Measurements from ENCODE around the gene TERB1. TPM values are rescaled to one million over a fixed set of nuclear protein-coding genes. Genes with fewer than 3 reads are reported as not detected.
A peak's percentile ranks its signal among the peaks of the same experiment; 100 is the strongest.

The TERB1 gene
- total RNA-seq, 1 donor from 2014 or later, result not detected

- peak in 1 of 2 donors; percentile 51 for DNase-seq (ENCODE audit: low read depth in 2 of 2)
These were observed 50.4 kb downstream of the TERB1 start for GRCh38 chr16:66751053-66751302.

DNA sequence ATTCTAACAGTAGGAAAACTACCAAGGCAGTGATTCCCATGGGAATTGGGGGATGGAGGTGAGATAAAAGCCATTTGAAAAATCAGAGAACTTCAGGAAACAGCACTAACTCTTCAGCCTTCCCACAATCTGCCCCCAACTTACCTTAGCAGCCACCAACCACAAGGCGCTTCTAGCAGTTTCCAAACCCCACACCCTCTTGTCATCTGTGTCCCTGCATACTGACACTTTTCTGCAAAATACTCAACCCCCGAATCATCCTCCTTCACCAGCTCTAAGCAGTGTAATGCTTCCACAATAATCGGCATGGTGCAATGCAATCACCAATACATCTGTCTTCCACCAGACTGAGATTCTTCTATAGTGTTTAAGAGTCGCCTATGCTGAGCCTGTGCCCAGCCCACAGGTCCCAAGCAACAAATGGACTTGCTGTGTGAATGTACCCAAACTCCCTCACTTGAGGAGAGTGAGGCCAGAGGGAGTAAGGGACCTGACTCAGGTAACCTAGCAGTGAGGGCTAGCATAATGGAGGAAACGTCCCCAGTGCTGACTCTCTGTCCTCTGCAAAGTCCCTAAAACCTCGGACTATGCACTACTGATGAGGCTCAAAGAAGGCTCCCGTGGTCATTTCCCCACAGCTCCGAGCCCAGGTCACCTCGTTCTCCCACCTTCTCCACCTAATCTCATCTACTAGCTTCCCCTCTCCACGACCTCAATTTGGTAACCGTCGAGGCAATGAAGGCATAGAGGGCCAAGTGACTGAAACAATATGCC, 50.9 kb downstream of the TERB1 start:
- no peak for DNase-seq (ENCODE audit: low read depth in 2 of 2)

GRCh38 chr16:66746682-66747081, 54.7 kb downstream of the TERB1 start:
- no peak for DNase-seq (ENCODE audit: low read depth in 2 of 2)

DNA sequence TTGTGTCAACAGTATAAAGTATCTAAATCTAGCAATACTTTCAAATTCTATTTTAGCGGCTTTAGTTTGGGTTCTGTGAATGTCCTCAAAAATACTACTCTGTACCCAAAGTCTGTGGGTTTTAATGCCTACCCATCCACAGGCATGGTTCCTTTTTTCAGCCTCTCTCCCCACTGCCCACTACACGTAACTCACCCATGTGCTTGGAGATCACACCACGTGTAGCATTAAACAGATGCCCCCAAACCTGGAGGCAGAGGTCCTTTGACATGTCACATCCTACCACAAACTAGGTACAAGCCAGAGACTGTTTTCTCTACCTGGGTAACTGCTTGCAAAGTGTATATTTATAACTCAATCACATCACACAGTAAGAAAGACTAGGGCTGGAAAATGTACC, 55.3 kb downstream of the TERB1 start:
- DNase-seq (ENCODE audit: low read depth in 2 of 2), result no peak

- peak in 1 of 2 donors; percentile 72 for DNase-seq (ENCODE audit: low read depth in 2 of 2)
These were observed 59.2 kb downstream of the TERB1 start for GRCh38 chr16:66741950-66742808.

DNA sequence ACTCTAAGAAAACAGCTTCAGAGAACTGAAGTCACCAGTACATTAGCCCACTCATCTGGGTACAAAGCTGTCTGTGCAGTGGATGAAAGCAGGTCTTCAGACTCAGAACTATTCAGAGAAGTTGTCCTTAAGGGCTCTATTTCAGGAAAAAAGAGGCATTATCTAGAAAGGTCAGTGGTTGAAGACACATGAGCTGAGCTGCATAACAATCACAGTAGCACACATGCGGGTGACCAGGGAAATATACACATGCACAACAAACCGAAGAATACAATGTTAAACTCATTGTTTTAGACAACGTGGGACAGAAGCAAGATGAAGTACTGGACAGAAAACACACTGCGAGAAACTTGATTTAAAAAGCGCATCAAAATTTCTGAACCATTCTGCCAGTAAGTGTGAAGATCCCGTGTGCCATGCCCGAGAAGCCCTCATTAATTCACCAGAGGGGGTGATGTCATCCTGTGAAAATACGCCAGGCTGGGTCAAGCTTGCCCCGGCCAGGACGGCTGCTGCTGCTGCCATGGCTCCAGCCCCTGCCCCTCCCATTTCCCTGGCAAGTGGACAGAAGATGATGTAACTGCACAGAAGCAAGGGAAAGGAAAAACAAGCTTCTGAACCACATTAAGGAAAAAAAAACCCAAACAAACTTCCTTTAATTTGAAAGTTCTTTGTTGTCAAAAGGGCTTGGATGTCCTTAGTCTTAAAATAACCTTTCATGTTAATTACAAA, 60.0 kb downstream of the TERB1 start:
- peak; percentile 70 to 95 for DNase-seq (ENCODE audit: low read depth in 2 of 2)

DNA sequence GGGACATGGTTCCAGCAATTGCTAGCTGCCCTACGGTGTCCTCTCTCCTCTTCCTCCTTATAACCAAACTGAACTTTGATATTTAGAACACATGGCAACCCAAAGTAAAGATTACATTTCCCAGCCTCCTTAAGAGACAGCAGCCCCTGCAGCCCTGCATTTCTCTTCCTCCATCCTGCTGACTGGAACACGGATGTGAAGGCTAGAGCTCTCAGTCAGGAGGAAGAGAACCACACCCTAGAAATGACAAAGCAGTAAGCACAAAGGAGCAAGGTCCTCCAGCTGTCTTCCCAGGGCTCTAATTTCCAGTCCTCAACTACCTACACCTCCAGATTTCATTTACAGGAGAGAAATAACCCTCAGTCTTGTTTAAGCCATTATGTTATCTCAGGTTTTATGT, 60.9 kb downstream of the TERB1 start:
- peak in 1 of 2 donors; percentile 46 for DNase-seq (ENCODE audit: low read depth in 2 of 2)

DNA sequence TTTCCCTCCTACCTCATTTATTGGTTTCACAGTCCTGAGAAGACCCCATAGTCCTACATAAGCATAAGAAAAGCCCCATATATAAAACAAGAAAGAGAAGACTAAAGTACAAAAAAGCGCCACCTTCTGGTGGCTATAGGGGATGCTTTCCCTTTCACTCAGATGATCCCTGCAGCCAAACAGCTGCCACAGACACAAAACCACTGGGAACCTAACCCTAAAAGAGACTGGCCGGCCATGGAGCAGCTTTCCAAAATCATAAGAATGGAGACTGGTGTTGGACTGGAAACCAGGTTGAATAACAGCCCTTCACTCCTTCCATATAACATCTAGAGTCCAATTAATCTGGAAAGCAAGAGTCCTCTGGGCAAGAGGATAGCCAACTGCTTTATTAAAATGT, 61.4 kb downstream of the TERB1 start:
- peak in 1 of 2 donors; percentile 59 for DNase-seq (ENCODE audit: low read depth in 2 of 2)

- no peak for DNase-seq (ENCODE audit: low read depth in 2 of 2)
These were observed 65.5 kb downstream of the TERB1 start for GRCh38 chr16:66735891-66736290.

GRCh38 chr16:66731101-66731500, 70.3 kb downstream of the TERB1 start:
- DNase-seq (ENCODE audit: low read depth in 2 of 2), result no peak

DNA sequence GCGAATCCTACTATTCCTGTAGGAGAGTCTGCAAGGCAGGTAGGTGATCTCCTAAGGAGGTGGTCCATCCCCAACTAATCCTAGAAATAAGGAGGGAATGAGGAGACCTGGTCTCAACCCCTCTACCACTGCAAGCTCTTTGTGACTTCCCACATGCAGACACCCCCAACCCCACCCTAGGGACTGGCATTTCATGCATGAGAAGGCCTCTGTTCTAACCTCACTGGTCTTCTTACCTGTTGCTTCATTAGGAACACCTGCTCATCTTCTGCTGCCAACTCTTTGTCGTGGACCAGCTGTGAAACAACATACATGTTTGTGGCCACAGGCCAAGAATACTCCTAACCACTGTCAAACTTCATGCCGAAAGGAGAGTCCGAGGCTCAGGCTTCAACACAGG, 72.6 kb downstream of the TERB1 start:
- DNase-seq (ENCODE audit: low read depth in 2 of 2), result no peak

DNA sequence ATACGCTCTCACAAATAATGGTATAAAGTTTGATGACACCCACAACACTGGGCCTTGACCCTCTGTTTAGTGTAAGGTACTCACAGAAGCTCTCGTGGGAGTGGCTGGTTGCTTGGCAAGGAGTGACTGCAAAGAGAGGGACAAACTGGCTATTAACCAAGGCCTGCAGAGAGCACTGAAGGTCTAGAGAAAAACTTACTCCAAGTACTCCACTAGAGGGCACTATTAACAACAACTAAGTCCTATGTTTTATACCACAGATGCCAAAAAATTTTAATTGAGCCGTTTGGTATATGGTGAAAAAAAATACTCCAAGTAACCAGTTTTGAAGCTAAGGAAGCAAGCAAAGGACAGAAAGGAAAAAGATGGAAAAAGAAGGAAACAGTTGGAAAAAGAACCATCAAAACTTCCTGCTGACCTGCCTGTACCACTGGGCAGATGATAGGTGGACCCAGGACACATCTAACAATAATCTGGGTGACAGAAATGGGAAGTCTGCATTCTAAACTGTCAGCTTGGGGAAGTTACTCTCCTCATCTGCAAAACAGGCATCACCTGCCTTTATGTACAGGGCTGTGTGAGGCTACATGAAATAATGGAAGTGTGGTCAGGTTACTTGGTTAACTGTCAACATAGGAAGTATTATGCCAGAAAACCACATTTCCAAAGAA, 73.1 kb downstream of the TERB1 start:
- peak; percentile 55 to 72 for DNase-seq (ENCODE audit: low read depth in 2 of 2)

DNA sequence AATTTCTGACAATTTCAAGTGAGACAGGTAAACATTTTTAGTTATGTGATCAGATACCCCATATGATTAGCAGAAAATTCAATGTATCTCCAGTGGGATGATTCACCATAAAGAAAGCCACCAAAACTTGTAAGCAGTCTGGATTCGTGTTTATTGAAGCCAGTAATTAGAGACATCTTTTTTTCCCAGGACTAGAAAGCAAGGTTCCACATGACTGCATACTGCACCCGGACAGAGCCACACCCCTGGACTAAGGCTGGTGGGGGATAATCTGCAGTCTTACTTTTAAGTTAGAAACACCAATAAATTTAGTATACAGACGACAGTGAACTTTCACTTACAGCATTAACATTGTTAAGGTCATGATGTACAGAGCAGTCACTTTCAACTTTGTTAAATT, 80.6 kb downstream of the TERB1 start:
- no peak for DNase-seq (ENCODE audit: low read depth in 2 of 2)

- DNase-seq (ENCODE audit: low read depth in 2 of 2), result no peak
These were observed 82.1 kb downstream of the TERB1 start for GRCh38 chr16:66719246-66719645.

DNA sequence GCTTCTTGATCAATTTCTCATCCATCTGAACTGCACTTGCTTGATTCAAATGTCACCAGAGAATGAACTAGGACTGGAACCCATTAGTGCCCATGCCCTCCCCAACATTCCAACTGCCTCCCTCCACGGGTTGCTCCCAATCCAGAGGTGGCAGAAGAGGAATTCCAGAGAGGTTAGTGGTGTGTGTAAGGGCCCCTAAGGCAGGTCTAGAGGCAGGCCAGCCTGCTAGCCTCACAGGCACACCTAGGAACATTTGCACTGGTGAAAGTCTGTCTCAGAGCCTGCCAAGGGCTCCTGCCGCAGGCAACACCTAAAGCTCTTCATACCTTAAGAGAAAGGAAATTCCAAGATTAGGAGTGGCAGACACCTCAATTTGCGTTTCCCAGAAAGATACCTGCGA, 83.6 kb downstream of the TERB1 start:
- no peak for DNase-seq (ENCODE audit: low read depth in 2 of 2)

DNA sequence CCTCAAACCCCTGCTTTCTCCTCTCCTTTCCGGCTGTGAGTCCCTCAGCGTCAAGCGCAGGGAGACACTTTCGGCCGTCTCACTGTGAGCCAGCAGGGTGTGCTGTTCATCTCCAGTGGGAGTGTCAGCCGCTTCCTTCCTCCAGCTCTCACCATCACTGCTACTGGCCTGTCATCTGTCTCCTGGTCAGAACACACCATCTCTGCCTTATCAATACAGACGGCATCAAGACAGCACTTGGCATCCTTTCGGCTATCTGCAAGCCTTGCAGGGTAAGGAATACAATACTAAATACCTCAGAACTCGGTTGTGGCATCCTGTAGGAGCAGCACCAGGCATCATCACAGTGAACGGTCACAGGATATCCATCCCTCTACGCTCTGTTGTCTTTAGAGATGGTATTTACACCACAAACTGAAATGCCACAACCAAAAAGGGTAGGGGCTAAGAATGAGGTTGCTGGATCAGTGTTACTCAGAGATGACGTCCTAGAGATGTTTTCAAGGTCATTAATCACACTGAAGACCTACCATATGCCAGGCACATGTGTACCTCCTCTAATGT, 84.2 kb downstream of the TERB1 start:
- DNase-seq (ENCODE audit: low read depth in 2 of 2), result peak; percentile 37 to 67

- no peak for DNase-seq (ENCODE audit: low read depth in 2 of 2)
These were observed 86.6 kb downstream of the TERB1 start for GRCh38 chr16:66714654-66715307.

DNA sequence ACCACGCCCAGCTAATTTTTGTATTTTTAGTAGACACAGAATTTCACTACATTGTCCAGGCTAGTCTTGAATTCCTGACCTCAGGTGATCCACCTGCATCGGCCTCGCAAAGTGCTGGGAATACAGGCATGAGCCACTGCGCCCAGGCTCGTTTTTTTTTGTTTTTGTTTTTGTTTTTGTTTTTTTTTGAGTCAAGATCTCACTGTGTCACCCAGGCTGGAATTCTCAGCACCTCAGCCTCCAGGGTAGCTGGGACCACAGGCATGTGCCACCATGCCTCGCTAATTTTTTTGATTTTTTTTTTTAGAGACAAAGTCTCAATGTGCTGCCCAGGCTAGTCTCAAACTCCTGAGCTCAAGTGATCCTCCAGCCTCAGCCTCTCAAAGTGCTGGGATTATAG, 87.3 kb downstream of the TERB1 start:
- no peak for DNase-seq (ENCODE audit: low read depth in 2 of 2)

- no peak for DNase-seq (ENCODE audit: low read depth in 2 of 2)
These were observed 88.3 kb downstream of the TERB1 start for GRCh38 chr16:66713076-66713475.

DNA sequence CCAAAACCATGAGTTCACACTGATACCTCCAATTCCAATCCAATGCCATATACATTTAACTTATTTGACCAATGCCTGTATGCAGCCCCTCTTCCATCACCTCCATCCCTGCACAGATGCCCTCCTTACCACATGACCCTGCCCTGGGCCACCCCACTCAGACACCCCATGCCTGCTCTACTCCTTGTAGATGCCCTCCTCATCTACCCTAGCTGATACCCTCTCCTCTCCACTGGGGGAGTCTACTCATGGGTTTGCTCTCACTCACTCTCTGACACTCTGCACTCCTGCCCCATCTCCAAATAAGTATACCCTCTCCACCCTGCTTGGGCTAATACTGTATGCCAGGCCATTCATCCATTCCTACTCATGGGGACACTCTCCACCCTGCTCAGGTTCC, 88.9 kb downstream of the TERB1 start:
- no peak for DNase-seq (ENCODE audit: low read depth in 2 of 2)

- DNase-seq (ENCODE audit: low read depth in 2 of 2), result no peak
These were observed 89.8 kb downstream of the TERB1 start for GRCh38 chr16:66711581-66711980.
